GM18498 (cell line): Measurements from ENCODE around the gene HHIPL2.

Source experiments
- ATAC-seq: cut with Tn5 transposase; IDR thresholded peaks from one replicate; pipeline ENCODE4 v1.9.1; 2021; ENCODE audit warnings: mild to moderate bottlenecking, moderate library complexity; ENCODE audit not compliant: unreplicated experiment

The HHIPL2 gene

DNA sequence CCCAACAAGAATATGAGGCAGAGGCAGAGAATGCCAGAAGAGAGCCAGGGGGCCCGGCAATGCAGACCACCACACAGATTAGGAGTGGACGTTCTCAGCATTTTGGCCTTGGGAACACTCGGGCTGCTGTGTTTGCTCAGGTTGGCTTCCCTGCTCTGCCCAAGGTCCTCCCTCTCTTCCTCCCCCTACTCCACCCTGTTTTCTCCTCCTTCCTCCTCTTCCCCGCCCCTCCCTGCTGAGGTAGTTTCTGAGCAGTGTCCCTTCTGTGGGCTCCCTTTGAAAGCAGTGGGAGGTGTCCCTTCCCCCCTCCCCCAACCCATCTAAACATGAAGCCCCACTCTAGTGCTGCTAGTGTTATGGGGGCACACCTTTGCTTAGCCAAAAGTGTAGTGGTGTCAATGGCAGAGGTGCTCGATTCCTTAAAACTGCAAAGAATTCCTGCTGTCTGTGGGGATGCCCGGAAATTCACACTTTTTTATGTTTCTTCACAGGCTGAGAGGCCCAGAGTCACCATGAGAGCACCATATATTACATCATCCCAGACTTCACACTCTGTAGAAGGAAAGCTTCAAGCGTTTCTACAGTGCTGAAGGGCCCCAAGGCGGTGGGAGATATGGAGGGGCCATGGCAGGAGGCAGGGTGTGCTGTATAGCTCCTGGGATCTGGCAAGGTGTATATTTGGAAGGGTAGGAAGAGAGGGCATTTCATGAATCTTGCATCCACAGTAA, at the start of gene HHIPL2:
Gene HHIPL2 (minus strand): TSS at position 161 of the 728 bp plus-strand sequence. CDS start 60 bp downstream, at position 101.
- ATAC-seq = no peak

DNA sequence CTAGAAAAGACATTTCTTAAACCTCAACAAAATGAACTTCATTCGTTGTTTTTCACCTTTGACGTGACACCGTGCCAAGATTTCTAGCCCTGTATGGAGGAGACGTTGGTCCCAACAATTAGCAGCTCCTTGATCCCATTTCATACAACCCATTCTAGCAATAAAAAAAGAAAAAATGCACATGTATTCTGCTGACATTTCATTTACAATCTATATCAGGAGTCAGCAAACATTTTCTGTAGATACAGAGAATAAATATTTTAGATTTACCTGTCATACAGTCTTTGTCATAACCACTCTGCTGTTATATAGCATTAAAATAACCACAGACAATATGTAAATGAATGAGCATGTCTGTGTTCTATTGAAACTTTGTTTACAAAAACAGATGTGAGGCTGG, 48.8 kb upstream of the HHIPL2 start:
- ATAC-seq = no peak

- ATAC-seq = no peak
Observed at GRCh38 chr1:222594789-222595188, 46.9 kb upstream of the HHIPL2 start.

DNA sequence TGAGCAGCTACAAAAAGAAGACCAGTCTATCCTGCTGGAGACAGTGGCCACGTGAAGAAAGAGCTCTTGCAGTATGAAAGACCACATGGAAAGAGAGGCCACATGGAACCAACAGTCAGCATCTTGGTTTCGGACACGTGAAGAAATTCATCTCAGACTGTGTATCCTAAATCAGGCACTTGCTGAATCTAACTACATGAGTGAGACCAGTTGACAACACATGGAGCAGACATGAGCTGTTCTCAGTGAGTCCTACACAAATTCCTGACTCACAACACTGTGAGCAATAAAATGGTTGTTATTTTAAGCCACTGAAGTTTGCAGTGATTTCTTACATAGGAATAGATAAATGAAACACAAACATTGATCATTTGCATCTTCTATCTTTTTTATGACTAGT, 44.3 kb upstream of the HHIPL2 start:
- no peak for ATAC-seq

- ATAC-seq = peak; percentile 99
Observed at GRCh38 chr1:222589462-222590302, 41.8 kb upstream of the HHIPL2 start, which contains the start of gene TAF1A. TAF1A (minus strand) TSS chr1:222589933.

GRCh38 chr1:222588135-222588534, 40.2 kb upstream of the HHIPL2 start:
- no peak for ATAC-seq

DNA sequence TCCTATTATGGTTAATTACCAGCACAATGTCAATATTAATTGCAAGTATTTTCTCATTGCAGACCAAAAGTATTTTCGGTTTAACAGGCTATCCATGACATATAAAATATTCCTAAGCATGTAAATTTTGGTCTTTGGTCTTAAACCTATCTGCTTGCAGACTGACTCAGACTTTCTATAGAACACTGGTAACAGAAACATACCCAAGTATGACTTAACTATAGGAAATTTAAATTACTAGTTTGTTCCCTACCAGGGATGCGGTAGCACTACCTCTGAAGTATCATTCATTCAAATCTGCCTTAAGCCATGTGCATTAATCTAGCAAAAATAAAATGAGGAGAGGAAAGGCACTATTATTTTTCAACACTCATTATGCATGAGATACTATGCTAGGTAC, 38.9 kb upstream of the HHIPL2 start:
- ATAC-seq = no peak

- ATAC-seq = peak; percentile 91
Observed at GRCh38 chr1:222583079-222583478, 35.2 kb upstream of the HHIPL2 start.

DNA sequence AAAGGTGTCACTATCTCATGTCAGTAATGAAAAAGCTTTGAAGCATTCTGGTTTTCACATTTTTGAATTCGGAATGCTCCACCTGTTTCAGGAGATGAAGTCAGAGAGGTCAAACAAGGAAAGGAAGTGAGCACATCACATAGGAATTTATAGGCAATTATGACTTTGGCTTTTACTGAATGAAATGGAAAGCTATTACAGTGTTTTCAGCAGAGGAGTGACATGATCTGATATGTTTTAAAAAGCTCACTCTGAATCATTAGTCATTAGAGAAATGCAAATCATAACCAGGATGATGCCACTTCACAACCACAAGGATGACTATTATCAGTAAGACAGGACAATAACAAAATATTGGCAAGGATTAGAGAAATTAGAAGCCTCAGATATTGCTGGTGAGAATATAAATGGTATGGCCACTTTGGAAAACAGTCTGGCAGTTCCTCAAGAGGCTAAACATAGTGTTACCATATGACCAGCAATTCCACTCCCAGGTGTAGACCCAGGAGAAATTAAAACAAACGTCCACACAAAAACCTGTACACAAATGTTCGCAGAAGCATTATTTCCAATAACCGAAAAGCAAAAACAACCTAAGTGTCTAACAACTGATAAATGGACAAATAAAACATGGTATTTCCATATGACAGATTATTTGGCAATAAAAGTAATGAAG, 34.3 kb upstream of the HHIPL2 start:
- ATAC-seq = peak; percentile 65

DNA sequence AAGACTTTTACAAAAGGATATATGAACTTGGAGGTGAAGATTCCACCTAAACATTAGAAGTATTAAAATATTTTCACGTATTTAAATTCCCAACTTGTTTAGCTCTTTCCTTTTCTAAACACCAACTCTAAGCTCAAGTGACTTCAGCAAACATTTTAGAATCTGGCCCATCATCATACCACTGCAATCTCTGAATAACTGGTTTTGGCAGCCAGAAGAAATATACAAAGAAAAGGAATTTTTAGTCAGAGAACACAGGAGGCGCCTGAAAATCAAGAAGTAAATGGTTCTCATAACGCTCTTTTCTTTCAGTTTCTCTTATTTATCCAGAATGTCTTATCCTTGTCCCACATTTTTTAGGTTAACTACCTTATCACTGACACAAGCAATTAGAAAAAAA, 31.4 kb upstream of the HHIPL2 start:
- ATAC-seq = no peak

DNA sequence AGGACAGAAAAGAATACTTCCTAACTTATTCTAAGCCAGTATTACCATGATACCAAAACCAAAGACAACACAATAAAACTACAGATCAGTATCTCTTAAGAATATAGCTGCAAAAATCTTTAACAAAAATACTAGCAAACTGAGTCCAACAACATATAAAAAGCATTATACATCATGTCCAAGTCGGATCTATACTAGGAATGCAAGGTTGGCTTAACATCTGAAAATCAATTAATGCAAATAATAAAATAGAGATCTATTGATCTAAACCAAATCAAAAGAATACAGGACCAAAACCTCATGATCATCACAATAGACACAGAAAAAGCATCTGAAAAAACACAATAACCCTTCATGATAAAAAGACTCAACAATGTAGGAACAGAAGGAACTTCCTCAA, 22.9 kb upstream of the HHIPL2 start:
- ATAC-seq = no peak

DNA sequence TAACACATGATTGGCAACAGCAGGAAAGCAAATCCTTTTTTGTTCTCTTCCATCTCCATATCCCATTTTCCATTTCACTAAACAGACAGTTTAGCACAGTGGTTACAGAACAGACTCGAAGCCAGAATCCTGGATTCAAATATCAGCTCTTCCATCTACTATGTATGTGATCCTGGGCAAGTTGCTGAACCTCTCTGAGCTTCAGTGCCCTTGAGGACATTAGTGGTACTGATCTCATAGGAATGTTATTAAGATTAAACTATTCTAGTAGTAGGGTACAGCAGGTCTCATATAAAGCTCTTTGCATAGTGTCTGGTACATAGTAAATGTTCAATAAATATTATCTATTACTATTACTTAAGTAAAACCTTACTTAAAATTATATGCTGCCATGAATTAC, 13.8 kb upstream of the HHIPL2 start:
- ATAC-seq = no peak

GRCh38 chr1:222557574-222557973, 9.7 kb upstream of the HHIPL2 start:
- no peak for ATAC-seq

- no peak for ATAC-seq
Observed at GRCh38 chr1:222557148-222557547, 9.2 kb upstream of the HHIPL2 start.

DNA sequence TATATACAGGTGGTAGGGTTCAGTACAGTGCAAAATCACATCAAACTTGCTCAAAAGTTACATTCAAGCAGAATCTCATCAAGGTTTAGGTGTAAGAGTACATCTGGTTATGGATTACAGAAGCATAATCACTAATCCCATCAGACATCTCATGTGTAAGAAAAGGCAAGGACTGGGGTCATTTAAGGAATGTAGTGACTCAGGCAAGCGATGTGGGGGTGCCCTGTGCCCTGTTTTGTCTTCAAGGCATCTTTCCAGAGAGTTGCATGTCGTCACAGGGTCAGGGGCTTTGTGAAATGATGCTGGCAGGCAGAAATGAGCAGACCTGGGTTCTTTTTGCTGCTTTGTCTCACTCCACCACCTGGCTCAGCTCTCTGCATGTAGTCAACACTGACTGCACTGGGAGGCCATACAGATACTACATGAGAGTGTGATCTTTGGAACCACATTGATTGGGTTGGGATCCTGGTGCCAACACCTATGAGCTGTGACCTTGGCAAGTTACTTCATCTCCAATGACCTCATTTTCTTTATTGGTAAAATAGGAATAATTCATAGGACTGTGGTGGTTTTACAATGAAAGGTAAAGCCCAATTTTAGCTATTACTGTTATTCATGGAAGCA, 8.2 kb upstream of the HHIPL2 start:
- no peak for ATAC-seq

DNA sequence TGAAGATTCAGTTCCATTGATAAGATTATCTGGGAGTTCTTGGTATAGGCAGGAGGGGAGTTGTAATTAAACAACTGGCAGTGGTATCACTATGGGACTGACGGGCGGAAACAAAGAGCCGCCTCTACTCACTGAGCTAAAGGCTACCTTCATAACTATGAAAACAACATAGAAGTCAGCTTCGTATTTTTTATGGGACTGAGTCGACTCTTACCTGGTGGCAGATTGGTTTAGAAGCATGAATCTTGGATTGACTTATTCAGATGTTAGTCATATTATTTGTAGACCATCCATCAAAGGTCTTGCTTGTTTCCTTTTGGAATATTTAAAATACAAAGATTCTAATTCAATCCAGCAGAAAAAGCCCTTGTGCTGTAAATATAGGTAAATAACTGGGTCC, 6.3 kb upstream of the HHIPL2 start:
- no peak for ATAC-seq

- no peak for ATAC-seq
Observed at GRCh38 chr1:222552882-222553281, 5.0 kb upstream of the HHIPL2 start.

GRCh38 chr1:222547260-222547614, 667 bp downstream of the HHIPL2 start:
- ATAC-seq = no peak

DNA sequence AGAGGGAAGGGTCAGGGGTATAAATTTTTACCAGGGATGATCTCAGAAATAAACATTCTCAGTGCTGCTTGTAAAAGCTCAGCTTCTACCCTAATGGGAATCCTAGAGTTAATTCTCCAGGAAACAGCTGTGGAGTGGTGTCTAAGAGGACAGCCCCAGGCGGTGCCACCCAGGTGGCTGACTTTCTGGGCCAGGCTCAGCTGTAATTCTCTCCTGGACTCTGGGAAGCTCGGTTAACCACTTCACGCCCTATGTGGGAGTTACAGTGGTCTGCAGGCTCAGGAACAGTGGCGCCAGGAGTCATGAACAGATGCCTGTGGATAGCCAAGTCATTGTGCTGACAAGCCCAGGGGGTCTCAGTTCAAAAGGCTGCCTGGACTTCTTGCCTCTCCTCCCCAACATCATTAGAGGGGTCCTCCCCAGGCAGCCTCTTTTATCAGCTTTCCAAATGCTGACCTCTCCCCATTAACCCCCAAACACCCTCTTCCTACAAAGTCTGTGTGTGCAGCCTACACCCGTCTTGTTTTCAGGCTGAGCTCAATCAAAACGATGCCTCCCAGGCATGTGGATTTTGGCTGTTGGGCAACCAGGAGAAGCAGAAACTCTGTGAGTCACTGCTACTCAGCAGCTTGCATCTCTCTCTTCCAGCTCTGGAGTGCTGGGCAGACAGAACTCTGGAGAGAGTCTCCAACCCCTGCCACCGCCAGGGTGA, 1.2 kb downstream of the HHIPL2 start:
- ATAC-seq = no peak

- no peak for ATAC-seq
Observed at GRCh38 chr1:222546091-222546490, 1.8 kb downstream of the HHIPL2 start.

DNA sequence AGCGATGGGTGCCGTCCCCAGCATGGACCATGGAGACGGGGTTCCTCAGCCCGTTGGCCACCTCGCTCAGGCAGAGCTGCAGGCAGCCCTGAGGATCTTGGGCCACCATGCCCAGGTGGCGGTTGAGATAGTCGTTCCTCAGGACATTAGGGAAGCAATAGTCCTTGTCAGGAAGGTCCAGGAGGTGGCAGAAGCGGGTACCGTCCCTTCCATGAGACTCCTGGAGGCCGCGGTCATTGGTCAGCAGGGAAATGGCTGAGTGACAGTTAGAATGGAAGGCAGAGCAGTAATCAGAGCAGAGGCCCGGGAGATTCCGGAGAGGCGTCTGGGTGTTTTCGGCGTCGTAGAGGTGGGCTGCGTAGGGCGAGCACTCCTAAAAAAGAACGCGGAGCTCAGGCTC, 4.1 kb downstream of the HHIPL2 start:
- no peak for ATAC-seq
